ENCODE data around the gene EHBP1L1. TPM values are rescaled to one million over a fixed set of nuclear protein-coding genes. Genes with fewer than 3 reads are reported as not detected.
"Not testable (repeated sequence)": the region's sequence is repeated elsewhere in the genome, so short reads cannot be mapped to it uniquely, and the experiment has no call there.

The EHBP1L1 gene
- total RNA-seq, 1 experiment from 2014 or later: 8.7 TPM

DNA sequence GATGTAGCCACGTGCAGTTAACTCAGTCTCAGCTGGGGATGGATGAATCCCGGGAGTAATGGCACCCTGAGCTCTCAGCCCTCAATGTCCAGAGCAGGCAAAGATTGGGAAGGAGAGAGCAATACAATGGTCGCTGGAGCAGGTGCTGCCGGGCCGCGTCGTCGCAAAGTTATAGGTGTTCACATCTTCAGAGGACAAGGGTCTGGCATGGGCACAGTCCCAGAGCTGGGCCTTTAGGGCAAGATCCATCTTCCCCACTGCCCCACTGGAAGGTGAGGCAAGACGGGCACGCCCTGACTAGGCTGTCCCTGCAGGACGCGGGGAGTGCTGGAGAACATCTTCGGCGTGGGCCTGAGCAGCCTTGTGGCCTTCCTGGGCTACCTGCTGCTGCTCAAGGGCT, 47.3 kb downstream of the EHBP1L1 start:
- DNase-seq (ENCODE audit: low spot score): no peak
- in situ Hi-C loops (cut with HindIII; ENCODE audit: low sequenced_read_pairs): no loop called here

DNA sequence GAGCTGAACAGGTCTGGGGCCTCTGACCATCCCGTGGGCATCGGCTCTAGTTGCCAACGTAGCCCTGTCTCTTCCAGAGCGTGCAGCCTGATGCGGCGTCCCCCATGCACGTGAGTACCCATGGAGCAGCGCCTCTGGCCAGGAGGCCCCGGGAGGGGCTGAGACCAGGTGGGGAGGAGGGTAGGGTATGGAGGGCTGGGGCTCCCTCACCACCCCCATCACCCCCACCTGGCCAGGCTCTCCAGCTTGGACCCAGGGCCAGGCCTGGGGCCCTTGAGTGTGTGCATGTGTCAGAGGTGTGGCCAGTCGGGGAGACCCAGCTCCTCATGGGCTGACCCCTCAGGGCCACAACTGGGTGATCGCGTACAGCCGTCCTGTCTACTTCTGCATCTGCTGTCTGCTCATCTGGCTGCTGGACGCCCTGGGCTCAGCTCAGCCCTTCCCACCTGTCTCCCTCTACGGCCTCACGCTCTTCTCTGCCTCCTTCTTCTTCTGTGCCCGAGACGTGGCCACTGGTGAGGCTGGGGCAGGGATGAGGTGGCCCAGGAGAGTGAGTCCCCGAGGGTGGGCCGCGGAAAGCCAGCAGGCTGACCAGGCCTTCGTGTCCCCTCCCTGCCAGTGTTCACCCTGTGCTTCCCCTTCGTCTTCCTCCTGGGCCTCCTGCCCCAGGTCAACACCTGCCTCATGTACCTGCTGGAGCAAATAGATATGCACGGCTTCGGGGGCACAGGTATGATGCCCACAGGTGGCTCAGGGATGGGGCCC, 48.2 kb downstream of the EHBP1L1 start:
- DNase-seq (ENCODE audit: low spot score): no peak
- in situ Hi-C loops (cut with HindIII; ENCODE audit: low sequenced_read_pairs): no loop called here

DNA sequence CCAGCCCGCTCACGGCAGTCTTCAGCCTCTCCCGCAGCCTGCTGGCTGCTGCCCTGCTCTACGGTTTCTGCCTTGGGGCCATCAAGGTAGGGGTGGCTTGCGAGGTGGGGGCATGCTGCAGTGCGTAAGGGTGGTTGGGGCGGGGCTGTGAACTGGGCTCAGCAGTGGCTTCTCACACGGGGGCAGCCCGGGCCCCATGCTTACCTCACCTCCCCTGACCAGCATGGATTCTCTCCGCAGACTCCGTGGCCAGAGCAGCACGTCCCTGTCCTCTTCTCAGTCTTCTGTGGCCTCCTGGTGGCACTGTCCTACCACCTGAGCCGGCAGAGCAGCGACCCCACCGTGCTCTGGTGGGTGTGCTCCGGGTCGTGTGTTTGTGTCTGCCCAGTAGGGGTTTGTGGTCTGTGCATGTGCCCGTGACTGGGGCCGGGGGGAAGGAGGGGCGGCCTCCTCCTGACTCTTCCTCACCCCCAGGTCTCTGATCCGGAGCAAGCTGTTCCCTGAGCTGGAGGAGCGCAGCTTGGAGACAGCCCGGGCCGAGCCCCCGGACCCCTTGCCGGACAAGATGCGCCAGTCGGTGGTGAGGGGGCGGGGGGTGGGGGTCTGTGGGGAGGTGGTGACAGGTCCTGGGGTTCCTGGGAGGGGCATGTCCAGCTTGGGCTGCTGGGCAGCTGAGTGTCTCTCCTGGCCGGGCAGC, 49.2 kb downstream of the EHBP1L1 start:
- peak; percentile 62 for DNase-seq (ENCODE audit: low spot score)
- in situ Hi-C loops (cut with HindIII; ENCODE audit: low sequenced_read_pairs): no loop called here

DNA sequence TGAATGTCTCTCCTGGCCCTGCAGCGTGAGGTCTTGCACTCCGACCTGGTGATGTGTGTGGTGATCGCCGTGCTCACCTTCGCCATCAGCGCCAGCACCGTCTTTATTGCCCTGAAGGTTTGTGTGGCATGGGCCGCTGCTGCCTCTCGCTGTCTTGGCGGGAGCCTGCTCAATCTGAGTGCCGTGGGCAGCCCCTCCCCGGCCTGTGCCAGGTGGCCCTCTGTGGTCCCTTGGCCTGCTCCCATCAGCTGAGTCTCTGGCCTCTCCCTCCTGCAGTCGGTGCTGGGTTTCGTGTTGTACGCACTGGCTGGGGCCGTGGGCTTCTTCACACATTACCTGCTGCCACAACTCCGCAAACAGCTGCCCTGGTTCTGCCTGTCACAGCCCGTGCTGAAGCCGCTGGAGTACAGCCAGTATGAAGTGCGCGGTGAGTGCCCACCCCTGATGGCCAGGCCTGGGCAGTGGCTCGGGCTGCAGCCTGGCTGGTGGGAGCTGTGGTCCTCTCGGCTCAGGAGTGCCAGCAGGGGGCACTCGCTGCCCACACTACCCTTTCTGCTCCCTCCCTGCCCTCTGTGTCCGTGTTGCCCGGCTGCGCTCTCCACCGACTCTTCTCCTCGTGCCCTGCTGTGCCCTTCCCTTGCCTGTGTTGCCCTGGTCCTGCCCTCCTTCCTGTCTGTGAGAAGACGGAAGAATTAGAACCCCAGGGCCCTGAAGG, 49.9 kb downstream of the EHBP1L1 start:
- peak; percentile 89 for DNase-seq (ENCODE audit: low spot score)

DNA sequence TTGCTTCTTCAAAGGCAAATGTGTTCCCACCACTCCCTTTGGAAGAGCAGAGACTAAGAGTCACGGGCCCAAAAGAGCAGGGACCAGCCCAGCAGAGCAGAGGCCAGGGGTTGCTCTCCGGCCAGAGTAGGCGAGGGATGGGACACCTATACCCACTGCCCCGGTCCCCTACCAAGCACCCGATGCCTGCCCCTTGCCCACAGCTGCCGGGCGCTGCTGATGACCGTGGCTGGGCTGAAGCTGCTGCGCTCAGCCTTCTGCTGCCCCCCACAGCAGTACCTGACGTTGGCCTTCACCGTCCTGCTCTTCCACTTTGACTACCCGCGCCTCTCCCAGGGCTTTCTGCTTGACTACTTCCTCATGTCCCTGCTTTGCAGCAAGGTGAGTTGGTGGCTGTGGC, 51.3 kb downstream of the EHBP1L1 start:
- in situ Hi-C loops (cut with HindIII; ENCODE audit: low sequenced_read_pairs): no loop called here

More for the DNA sequence above, 49.9 kb downstream of the EHBP1L1 start:
- in situ Hi-C loops (cut with HindIII; ENCODE audit: low sequenced_read_pairs): no loop called here

DNA sequence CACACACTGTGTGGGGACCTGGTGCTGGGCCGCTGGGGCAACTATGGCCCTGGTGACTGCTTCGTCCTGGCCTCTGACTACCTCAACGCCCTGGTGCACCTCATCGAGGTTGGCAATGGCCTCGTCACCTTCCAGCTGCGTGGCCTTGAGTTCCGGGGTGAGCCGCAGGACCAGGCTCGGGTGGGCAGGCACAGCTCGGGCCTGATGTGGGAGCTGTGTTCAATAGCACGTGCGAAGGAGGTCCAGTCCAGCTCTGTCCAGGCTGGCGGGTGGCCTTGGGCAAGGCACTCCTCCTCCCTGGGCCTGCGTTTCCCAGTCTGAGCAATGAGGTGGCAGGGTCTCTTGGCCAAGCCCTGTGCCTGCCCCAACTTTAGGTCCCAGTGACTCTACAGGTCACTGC, 53.7 kb downstream of the EHBP1L1 start:
- in situ Hi-C loops (cut with HindIII; ENCODE audit: low sequenced_read_pairs): no loop called here
- no peak for DNase-seq (ENCODE audit: low spot score)

More for the DNA sequence above, 51.3 kb downstream of the EHBP1L1 start:
- DNase-seq (ENCODE audit: low spot score): no peak

DNA sequence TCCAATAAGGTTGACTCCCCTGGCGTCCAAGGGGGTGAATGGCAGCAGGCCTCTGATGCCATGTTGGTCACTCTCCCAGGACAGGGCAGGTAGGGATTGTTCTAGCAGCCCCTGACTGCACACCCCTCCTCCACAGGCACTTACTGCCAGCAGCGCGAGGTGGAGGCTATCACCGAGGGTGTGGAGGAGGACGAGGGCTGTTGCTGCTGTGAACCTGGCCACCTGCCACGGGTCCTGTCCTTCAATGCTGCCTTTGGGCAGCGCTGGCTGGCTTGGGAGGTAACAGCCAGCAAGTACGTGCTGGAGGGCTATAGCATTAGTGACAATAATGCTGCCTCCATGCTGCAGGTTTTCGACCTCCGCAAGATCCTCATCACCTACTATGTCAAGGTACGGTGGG, 54.4 kb downstream of the EHBP1L1 start:
- DNase-seq (ENCODE audit: low spot score): no peak
- in situ Hi-C loops (cut with HindIII; ENCODE audit: low sequenced_read_pairs): no loop called here

DNA sequence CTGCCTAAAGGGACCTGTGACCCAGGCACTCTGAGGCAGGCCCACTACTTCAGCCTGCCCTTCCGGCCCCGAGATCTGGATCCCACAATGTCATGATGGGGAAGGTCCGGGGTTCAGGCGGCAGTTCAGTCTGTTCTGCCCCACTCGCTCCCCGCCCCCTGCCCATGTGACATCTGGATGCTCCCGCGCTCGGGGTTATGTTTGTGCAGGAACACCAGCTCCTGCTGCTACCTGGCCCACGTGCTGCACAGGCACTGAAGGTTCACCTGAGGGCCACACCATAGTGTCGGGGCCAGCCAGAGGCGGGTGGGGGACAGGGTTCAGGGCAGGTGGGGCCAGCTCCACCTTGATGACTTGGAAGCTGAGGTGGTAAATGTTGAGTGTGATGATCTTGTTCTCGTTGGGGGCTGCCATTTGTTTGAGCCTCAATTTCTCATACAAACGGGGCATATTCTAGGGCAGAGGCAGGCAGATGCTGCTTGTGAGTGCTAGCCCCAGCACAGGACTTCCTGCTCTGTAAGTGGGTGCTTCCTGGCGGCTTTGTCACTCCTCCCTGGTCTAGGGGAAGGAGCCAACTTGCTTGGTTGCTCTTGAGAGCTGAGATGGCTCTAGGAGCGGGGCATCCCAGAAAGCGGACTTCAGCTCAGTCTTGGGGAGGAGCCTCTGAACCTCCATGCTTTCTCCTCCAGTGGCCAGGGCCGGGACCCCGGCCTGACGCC, 57.7 kb downstream of the EHBP1L1 start:
- in situ Hi-C loops (cut with HindIII; ENCODE audit: low sequenced_read_pairs): no loop called here
- DNase-seq (ENCODE audit: low spot score): no peak

DNA sequence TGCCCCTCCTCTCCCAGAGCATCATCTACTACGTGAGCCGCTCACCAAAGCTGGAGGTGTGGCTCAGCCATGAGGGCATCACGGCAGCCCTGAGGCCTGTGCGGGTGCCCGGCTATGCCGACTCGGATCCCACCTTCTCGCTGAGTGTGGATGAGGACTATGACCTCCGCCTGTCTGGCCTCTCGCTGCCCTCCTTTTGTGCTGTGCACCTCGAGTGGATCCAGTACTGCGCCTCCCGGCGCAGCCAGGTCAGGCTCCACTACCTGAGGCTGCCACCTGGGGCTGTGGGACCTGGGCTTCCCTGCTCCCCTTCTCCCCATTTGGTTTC, 58.2 kb downstream of the EHBP1L1 start:
- in situ Hi-C loops (cut with HindIII; ENCODE audit: low sequenced_read_pairs): no loop called here
- no peak for DNase-seq (ENCODE audit: low spot score)

DNA sequence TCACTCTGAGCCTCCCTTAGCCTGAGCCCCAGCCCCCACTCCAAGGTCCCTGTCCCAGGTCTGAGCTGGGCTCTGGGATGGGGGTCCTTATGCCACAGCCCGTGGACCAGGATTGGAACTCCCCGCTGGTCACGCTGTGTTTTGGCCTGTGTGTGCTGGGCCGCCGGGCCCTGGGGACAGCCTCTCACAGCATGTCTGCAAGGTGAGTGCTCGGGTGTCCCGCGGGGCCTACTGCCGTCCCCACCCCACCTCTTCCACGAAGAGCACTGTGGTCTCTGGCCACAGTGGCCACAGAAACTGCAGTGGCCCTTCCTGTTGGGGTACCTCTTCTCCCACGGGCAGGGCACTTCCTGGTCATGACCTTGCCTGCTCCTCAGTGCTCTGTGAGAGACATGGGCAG, 58.6 kb downstream of the EHBP1L1 start:
- no peak for DNase-seq (ENCODE audit: low spot score)
- in situ Hi-C loops (cut with HindIII; ENCODE audit: low sequenced_read_pairs): no loop called here

DNA sequence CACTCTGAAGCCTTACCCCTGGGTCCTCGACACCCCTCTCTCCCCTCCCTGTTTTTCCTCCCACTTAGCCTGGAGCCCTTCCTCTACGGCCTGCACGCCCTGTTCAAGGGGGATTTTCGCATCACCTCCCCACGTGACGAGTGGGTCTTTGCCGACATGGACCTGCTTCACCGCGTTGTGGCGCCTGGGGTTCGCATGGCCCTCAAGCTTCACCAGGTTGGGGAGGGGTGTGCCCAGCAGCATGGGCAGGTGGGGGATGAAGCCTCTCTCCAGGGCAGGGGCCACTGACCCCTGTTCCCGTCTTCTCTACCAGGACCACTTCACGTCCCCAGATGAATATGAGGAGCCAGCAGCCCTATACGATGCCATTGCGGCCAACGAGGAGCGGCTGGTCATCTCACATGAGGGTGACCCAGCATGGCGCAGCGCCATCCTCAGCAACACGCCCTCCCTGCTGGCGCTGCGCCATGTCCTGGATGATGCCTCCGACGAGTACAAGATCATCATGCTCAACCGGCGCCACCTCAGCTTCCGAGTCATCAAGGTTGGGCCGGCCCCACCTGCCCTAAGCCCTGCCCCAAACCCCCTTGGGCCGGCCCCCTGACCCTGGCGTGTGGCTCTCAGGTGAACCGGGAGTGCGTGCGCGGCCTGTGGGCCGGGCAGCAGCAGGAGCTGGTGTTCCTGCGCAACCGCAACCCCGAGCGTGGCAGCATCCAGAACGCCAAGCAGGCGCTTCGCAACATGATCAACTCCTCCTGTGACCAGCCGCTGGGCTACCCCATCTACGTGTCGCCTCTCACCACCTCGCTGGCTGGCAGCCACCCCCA, 59.3 kb downstream of the EHBP1L1 start:
- no peak for DNase-seq (ENCODE audit: low spot score)
- in situ Hi-C loops (cut with HindIII; ENCODE audit: low sequenced_read_pairs): no loop called here

DNA sequence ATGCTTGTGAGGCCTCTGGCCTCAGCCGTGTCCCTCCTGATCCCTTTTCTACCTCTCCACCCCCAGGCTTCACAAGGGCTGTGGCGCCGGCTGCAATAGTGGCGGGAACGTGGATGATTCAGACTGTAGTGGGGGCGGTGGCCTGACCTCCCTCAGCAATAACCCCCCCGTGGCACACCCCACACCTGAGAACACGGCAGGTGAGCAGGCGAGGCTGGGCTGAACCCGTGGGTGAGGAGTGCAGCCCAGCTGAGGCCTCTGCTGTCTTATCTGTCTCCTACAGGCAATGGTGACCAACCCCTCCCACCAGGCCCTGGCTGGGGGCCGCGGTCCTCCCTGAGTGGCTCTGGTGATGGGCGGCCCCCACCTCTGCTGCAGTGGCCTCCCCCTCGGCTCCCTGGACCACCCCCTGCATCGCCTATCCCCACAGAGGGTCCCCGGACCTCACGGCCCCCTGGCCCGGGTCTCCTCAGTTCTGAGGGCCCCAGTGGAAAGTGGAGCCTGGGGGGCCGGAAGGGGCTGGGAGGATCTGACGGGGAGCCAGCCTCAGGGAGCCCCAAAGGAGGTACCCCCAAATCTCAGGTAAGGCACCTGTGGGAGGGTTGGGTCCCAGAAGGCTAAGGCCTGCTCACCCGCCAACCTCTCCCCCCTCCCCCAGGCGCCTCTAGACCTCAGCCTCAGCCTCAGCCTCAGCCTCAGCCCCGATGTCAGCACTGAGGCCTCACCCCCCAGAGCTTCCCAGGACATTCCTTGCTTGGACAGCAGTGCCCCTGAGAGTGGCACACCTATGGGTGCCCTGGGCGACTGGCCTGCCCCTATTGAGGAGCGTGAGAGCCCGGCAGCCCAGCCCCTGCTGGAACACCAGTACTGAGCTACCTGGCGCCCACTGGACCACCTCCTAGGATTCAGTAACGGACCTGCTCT, 60.5 kb downstream of the EHBP1L1 start:
- no peak for DNase-seq (ENCODE audit: low spot score)
- in situ Hi-C loops (cut with HindIII; ENCODE audit: low sequenced_read_pairs): no loop called here

DNA sequence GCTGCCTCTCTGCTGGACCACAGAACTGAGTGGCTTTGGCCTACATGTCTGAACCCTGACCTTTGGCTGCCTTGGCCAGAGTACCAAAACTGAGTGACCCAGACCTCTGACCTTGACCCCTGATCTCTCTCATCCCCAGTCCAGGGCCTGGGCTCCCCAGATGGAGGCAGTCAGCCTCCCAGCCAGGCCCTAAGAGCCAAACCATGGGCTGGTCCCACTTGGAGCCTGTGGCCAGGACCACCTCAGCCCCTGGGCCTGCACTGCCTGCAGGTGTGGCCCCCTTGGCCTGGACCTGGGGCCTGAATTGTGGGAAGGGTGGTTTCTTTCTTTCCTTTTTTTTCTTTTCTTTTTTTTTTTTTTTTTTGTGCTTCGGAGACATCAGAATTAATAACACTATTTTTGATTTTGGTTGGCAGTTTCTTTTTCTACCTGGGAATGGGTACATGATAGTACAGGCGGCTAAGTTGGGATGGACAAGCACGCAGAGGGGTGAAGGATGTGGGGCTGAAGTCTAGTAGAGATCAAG, 61.2 kb downstream of the EHBP1L1 start:
- no peak for DNase-seq (ENCODE audit: low spot score)
- in situ Hi-C loops (cut with HindIII; ENCODE audit: low sequenced_read_pairs): no loop called here

DNA sequence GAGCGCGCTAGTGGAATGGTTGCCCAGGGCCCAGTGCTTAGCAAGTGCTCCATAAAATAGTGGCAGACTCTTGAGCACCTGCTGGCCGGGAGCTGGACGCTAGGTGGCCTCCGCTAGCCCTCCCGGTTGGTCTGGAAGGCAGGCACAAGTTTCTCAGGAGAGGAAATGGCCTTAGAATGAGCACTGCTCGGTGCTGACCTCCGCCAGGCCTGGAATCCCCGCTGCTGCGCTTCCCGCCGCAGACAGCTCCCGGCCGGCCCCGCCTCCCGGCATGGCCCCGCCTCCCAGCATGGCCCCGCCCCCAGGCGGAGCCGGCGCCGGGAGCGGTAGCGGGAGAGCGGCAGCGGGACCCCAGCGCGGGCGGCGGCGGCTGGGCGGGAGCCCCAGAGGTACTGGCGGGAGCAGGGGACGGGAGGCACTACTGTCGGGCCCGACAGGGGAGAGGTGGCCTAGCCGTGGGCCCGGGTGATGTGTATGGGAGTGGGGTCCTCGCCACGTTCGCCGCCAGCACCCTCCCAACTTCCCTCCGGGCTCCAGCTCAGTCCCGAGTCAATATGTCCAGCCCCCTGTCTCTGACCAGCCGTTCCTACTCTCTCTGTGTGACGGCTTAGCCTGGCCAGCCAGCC, 62.1 kb downstream of the EHBP1L1 start, which contains the start of gene SIPA1:
Gene SIPA1, plus strand, starts transcription at position 308 of the 626 bp plus-strand sequence. CDS start 2,821 bp downstream, outside the sequence.
- in situ Hi-C loops (cut with HindIII; ENCODE audit: low sequenced_read_pairs): no loop called here
- DNase-seq (ENCODE audit: low spot score): peak; percentile 69

DNA sequence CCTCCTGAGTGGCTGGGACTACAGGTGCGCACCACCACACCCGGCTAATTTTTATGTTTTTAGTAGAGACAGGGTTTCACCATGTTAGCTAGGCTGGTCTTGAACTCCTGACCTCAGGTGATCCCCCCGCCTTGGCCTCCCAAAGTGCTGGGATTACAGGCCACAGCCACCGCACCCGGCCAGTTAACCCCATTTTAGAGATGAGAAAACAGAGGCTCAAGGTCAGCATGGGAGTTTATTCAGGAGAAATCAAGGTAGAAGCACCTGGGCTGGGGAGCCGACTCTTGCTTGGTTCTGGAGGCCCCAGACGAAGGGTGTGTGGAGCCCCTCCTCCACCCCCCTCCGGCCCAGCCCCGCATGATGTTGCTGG, 63.4 kb downstream of the EHBP1L1 start:
- DNase-seq (ENCODE audit: low spot score); in situ Hi-C loops (cut with HindIII; ENCODE audit: low sequenced_read_pairs): not testable (repeated sequence)

DNA sequence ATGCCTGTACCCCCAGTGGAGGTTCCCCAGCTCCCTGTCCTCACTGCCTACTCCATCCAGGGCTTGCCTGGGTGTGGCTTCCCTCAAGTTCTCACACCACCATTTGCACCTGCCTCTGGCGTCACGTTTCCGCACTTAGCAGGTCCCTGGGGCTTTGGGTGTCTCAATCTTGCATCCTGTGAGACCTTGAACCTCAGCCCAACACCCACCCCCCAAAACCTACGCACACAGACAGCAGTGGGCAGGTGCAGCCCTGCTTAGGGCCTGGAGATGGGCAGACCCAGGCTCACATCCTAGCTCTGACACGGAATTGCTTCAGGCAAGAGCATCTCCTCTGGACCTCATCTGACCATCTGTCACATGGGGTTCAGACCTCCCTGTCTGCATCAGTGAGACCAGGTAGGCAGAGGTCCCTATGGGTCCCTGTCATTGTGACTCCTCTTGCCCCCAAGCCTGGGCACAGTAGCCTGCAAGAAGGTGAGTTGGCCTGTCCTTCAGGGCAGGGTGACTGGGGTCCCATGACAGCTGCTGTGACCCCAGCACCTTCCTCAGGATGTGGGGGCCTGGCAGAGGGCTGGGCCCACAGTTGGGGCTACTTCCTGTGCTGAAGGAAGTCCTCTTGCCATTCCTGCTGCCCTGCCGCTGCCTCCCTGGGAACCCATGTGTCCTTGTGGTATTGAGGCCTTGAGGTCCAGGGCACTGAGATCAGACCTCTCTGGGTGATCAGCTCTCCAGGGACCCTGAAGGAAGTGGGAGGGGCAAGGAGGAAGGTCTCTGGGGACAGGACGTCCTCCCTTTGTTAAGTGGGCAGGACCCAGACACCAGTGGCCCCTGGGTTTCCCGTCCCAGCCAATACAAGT, 64.0 kb downstream of the EHBP1L1 start:
- in situ Hi-C loops (cut with HindIII; ENCODE audit: low sequenced_read_pairs): no loop called here
- no peak for DNase-seq (ENCODE audit: low spot score)
